ENCODE measurements around the gene CCL18.

GRCh38 chr17:36118477-36119353, 54.6 kb downstream of the CCL18 start:
- TF ChIP-seq CTCF (IDR thresholded peaks at IDR 0.05; ENCODE audit: extremely low read depth in 1 of 2, insufficient read depth in 1 of 2, low read depth in 1 of 2, low read length in 2 of 2) = no peak
- no peak for TF ChIP-seq EZH2 (IDR thresholded peaks at IDR 0.05; ENCODE audit: borderline replicate concordance, low read depth, low read length, severe bottlenecking)
- no peak for TF ChIP-seq MAX (IDR thresholded peaks at IDR 0.05; ENCODE audit: insufficient read depth, insufficient read length)
- no peak for TF ChIP-seq POLR2A (IDR thresholded peaks at IDR 0.05; ENCODE audit: low read depth, low read length)
- TF ChIP-seq MYC (IDR thresholded peaks at IDR 0.05; ENCODE audit: low read depth, low read length) = no peak
- TF ChIP-seq POLR2AphosphoS5 (IDR thresholded peaks at IDR 0.05; ENCODE audit: insufficient read depth, low read depth, low read length) = no peak
- TF ChIP-seq FOS (IDR thresholded peaks at IDR 0.05; ENCODE audit: borderline replicate concordance, insufficient read depth, low read length) = no peak
- TF ChIP-seq JUN (IDR thresholded peaks at IDR 0.05; ENCODE audit: borderline replicate concordance, insufficient read depth, insufficient read length, low read depth) = no peak
